HEK293 (cell line): ENCODE results near the gene CLGN.

Experiments
- CTCF ChIA-PET: fragments of 350-600 bp; formaldehyde crosslinking; extraction: SDS; loops from one replicate; lab custom pipeline; 2021; ENCODE audit warnings: antibody characterized with exemption; lab: Yijun Ruan, JAX
- POLR2A ChIA-PET: fragments of 300-600 bp; formaldehyde crosslinking; extraction: SDS; loops from one replicate; lab custom pipeline; 2020; ENCODE audit warnings: antibody characterized with exemption, inconsistent platforms; lab: Yijun Ruan, JAX
- H3K27ac ChIP-seq: fragments of 200-500 bp; sonication (Bioruptor generic); 2 replicates; pipeline ENCODE4 v1.5.1; 2014; ENCODE audit warnings: low read depth, low read length, control low read depth, inconsistent platforms; ENCODE audit errors: extremely low read depth
- H3K36me3 ChIP-seq, 2 experiments: fragments of 200-500 bp in 1 of 2; sonication (Bioruptor generic) in 1 of 2; 1 replicate in 1 of 2; 2 replicates in 1 of 2; pipeline ENCODE4 v1.5.1; 2014 to 2017; ENCODE audit warnings: inconsistent platforms in 2 of 2, low read length in 2 of 2; ENCODE audit not compliant: control insufficient read depth in 2 of 2, insufficient read depth in 1 of 2
- H3K4me1 ChIP-seq: fragments of 200-500 bp; sonication (Bioruptor generic); 2 replicates; pipeline ENCODE4 v1.5.1; 2014; ENCODE audit warnings: mild to moderate bottlenecking, low read length, inconsistent platforms; ENCODE audit not compliant: control insufficient read depth, insufficient read depth
- H3K4me3 ChIP-seq: 2 replicates; pipeline ENCODE4 v1.5.1; 2011; ENCODE audit warnings: low read depth, mild to moderate bottlenecking, control low read depth, low read length, moderate library complexity
- H3K9me3 ChIP-seq: fragments of 200-500 bp; sonication (Bioruptor generic); 2 replicates; pipeline ENCODE4 v1.5.1; 2014; ENCODE audit warnings: low read depth, low read length, inconsistent platforms; ENCODE audit not compliant: control insufficient read depth, insufficient read depth
- BCL11B ChIP-seq: fragments of 450-650 bp; formaldehyde crosslinking; IDR thresholded peaks from 2 replicates; pipeline ENCODE4 v1.5.1; 2016; ENCODE audit warnings: low read depth, missing biosample characterization, missing genetic modification characterization
- CTCF ChIP-seq: fragments of 450-650 bp; formaldehyde crosslinking; IDR thresholded peaks from 2 replicates; pipeline ENCODE4 v1.5.1; 2016; ENCODE audit warnings: missing biosample characterization, missing genetic modification characterization
- GLIS2 ChIP-seq: fragments of 450-650 bp; formaldehyde crosslinking; IDR thresholded peaks from 2 replicates; pipeline ENCODE4 v1.5.1; 2016; ENCODE audit warnings: missing biosample characterization, missing genetic modification characterization
- KLF10 ChIP-seq: fragments of 450-650 bp; IDR thresholded peaks from 2 replicates; pipeline ENCODE4 v1.5.1; 2018; ENCODE audit warnings: missing biosample characterization, mild to moderate bottlenecking, missing genetic modification characterization
- KLF16 ChIP-seq: fragments of 450-650 bp; formaldehyde crosslinking; IDR thresholded peaks from 2 replicates; pipeline ENCODE4 v1.5.1; 2017; ENCODE audit warnings: missing biosample characterization, missing genetic modification characterization
- OVOL3 ChIP-seq: fragments of 450-650 bp; formaldehyde crosslinking; IDR thresholded peaks from 2 replicates; pipeline ENCODE4 v1.5.1; 2016; ENCODE audit warnings: missing biosample characterization, missing genetic modification characterization
- SALL2 ChIP-seq: fragments of 450-650 bp; formaldehyde crosslinking; IDR thresholded peaks from 2 replicates; pipeline ENCODE4 v1.5.0; 2017; ENCODE audit warnings: missing biosample characterization, mild to moderate bottlenecking, missing genetic modification characterization, borderline replicate concordance
- SCRT2 ChIP-seq: fragments of 450-650 bp; formaldehyde crosslinking; IDR thresholded peaks from 2 replicates; pipeline ENCODE4 v1.5.1; 2016; ENCODE audit warnings: missing biosample characterization, missing genetic modification characterization
- SP2 ChIP-seq: fragments of 450-650 bp; formaldehyde crosslinking; IDR thresholded peaks from 2 replicates; pipeline ENCODE4 v1.5.1; 2016; ENCODE audit warnings: missing biosample characterization, missing genetic modification characterization
- TRIM28 ChIP-seq: IDR thresholded peaks from 2 replicates; pipeline ENCODE4 v1.6.1; 2011; ENCODE audit warnings: low read length, control low read depth, borderline replicate concordance
- ZBTB20 ChIP-seq: fragments of 450-650 bp; formaldehyde crosslinking; IDR thresholded peaks from 2 replicates; pipeline ENCODE4 v1.5.1; 2016; ENCODE audit warnings: missing biosample characterization, missing genetic modification characterization
- ZBTB21 ChIP-seq: fragments of 450-650 bp; formaldehyde crosslinking; IDR thresholded peaks from 2 replicates; pipeline ENCODE4 v1.5.1; 2017; ENCODE audit warnings: missing biosample characterization, missing genetic modification characterization
- ZBTB48 ChIP-seq: fragments of 450-650 bp; formaldehyde crosslinking; IDR thresholded peaks from 2 replicates; pipeline ENCODE4 v1.5.1; 2016; ENCODE audit warnings: missing biosample characterization, missing genetic modification characterization
- ZIC2 ChIP-seq: fragments of 450-650 bp; formaldehyde crosslinking; IDR thresholded peaks from 2 replicates; pipeline ENCODE4 v1.5.1; 2016; ENCODE audit warnings: missing biosample characterization, missing genetic modification characterization
- ZNF202 ChIP-seq: fragments of 450-650 bp; formaldehyde crosslinking; IDR thresholded peaks from 2 replicates; pipeline ENCODE4 v1.5.1; 2016; ENCODE audit warnings: missing biosample characterization, missing genetic modification characterization, borderline replicate concordance
- ZNF221 ChIP-seq: fragments of 450-650 bp; formaldehyde crosslinking; IDR thresholded peaks from 2 replicates; pipeline ENCODE4 v1.5.1; 2017; ENCODE audit warnings: missing biosample characterization, missing genetic modification characterization, borderline replicate concordance
- ZNF274 ChIP-seq, 2 experiments: fragments of 200-500 bp in 1 of 2; fragments of 450-650 bp in 1 of 2; sonication (Bioruptor generic) in 1 of 2; formaldehyde crosslinking in 1 of 2; IDR thresholded peaks; 2 replicates each; pipeline versions ENCODE4 v1.5.1 to v1.6.1; 2014 to 2016; ENCODE audit warnings: borderline replicate concordance in 1 of 2, inconsistent platforms in 1 of 2, low read length in 1 of 2, missing biosample characterization in 1 of 2, missing genetic modification characterization in 1 of 2
- ZNF280D ChIP-seq: fragments of 450-650 bp; formaldehyde crosslinking; IDR thresholded peaks from 2 replicates; pipeline ENCODE4 v1.5.1; 2016; ENCODE audit warnings: missing biosample characterization, missing genetic modification characterization
- ZNF404 ChIP-seq: fragments of 450-650 bp; formaldehyde crosslinking; IDR thresholded peaks from 2 replicates; pipeline ENCODE4 v1.5.1; 2017; ENCODE audit warnings: missing biosample characterization, missing genetic modification characterization
- ZNF488 ChIP-seq: fragments of 450-650 bp; formaldehyde crosslinking; IDR thresholded peaks from 2 replicates; pipeline ENCODE4 v1.5.1; 2016; ENCODE audit warnings: missing biosample characterization, missing genetic modification characterization
- ZNF621 ChIP-seq: fragments of 450-650 bp; formaldehyde crosslinking; IDR thresholded peaks from 2 replicates; pipeline ENCODE4 v1.5.1; 2017; ENCODE audit warnings: missing biosample characterization, missing genetic modification characterization
- ZNF623 ChIP-seq: fragments of 450-650 bp; formaldehyde crosslinking; IDR thresholded peaks from 2 replicates; pipeline ENCODE4 v1.5.1; 2016; ENCODE audit warnings: missing biosample characterization, missing genetic modification characterization
- ZNF777 ChIP-seq: fragments of 450-650 bp; formaldehyde crosslinking; IDR thresholded peaks from 2 replicates; pipeline ENCODE4 v1.5.1; 2017; ENCODE audit warnings: missing biosample characterization, missing genetic modification characterization, borderline replicate concordance
- ZNF837 ChIP-seq: fragments of 450-650 bp; formaldehyde crosslinking; IDR thresholded peaks from 2 replicates; pipeline ENCODE4 v1.5.1; 2016; ENCODE audit warnings: missing biosample characterization, missing genetic modification characterization
- ZSCAN30 ChIP-seq: fragments of 450-650 bp; IDR thresholded peaks from 2 replicates; pipeline ENCODE4 v1.5.1; 2018; ENCODE audit warnings: missing biosample characterization, mild to moderate bottlenecking, missing genetic modification characterization, moderate library complexity
- ZXDB ChIP-seq: fragments of 450-650 bp; formaldehyde crosslinking; IDR thresholded peaks from 2 replicates; pipeline ENCODE4 v1.5.1; 2016; ENCODE audit warnings: missing biosample characterization, missing genetic modification characterization

Gene CLGN

GRCh38 chr4:140351093-140352075 lies 76.1 kb downstream of the CLGN start:
- no peak overlapping the region for H3K27ac ChIP-seq
- no peak for TF ChIP-seq ZNF404 (tag by site-specific recombination)
- no peak for TF ChIP-seq ZBTB20 (tag by site-specific recombination)
- no peak for TF ChIP-seq SALL2
- no peak for TF ChIP-seq KLF16 (tag by site-specific recombination)
- no peak for TF ChIP-seq ZNF202
- TF ChIP-seq, all 188 proteins: peak for 0
- Histone ChIP-seq H3K4me1 (no peaks in the 10 kb centered on the region), H3K4me3 (no peak overlapping the region), H3K9me3 (no peaks in the 10 kb centered on the region), H3K36me3 (no peaks in the 10 kb centered on the region)
- CTCF ChIA-PET = interaction anchor here (1.5 kb wide), 1 partner anchor 9 kb away, joined by 8 read pairs; no protein-coding TSS in a partner anchor
- POLR2A ChIA-PET = no interaction called here

GRCh38 chr4:140349816-140350215 lies 77.6 kb downstream of the CLGN start:
- TF ChIP-seq GLIS2 (tag by site-specific recombination) (no peak), ZIC2 (tag by site-specific recombination) (peak; percentile 30; the same call in 1 of the 2 replicates)
- no peak overlapping the region for H3K4me3 ChIP-seq
- no peaks in the 10 kb centered on the region for H3K4me1 ChIP-seq
- H3K27ac ChIP-seq = no peak overlapping the region
- H3K36me3 ChIP-seq = no peaks in the 10 kb centered on the region
- CTCF ChIA-PET = interaction anchor here (0.5 to 2.4 kb wide), 6 partner anchors 10 to 1623 kb away, joined by 3 to 7 read pairs (median 4); no protein-coding TSS in a partner anchor
- POLR2A ChIA-PET = no interaction called here
- no peaks in the 10 kb centered on the region for H3K9me3 ChIP-seq

GRCh38 chr4:140346136-140346535 lies 81.3 kb downstream of the CLGN start:
- ChIA-PET POLR2A (no interaction called here), CTCF (interaction anchor here (0.7 to 1.3 kb wide), 2 partner anchors 17 to 326 kb away, joined by 3 to 5 read pairs; no protein-coding TSS in a partner anchor)
- no peaks in the 10 kb centered on the region for H3K9me3 ChIP-seq
- no peak overlapping the region for H3K27ac ChIP-seq
- no peaks in the 10 kb centered on the region for H3K4me1 ChIP-seq
- H3K36me3 ChIP-seq = no peaks in the 10 kb centered on the region
- H3K4me3 ChIP-seq = no peak overlapping the region
- TF ChIP-seq KLF10 (tag by site-specific recombination) (no peak), ZNF221 (tag by site-specific recombination) (no peak), BCL11B (tag by site-specific recombination) (no peak), ZNF837 (tag by site-specific recombination) (no peak), ZBTB48 (tag by site-specific recombination) (no peak), CTCF (tag by site-specific recombination) (no peak), ZBTB21 (tag by site-specific recombination) (no peak), ZNF488 (tag by site-specific recombination) (no peak), ZNF621 (tag by site-specific recombination) (no peak), SCRT2 (tag by site-specific recombination) (no peak), ZNF777 (tag by site-specific recombination) (no peak), ZNF280D (no peak), OVOL3 (tag by site-specific recombination) (no peak), TRIM28 (no peak), ZXDB (tag by site-specific recombination) (no peak), ZSCAN30 (tag by site-specific recombination) (no peak), SP2 (tag by site-specific recombination) (no peak), ZNF274 (IDR thresholded peaks at IDR 0.05; ENCODE audit: low read length) (no peak), ZNF274 (tag by site-specific recombination; IDR thresholded peaks at IDR 0.05; ENCODE audit: borderline replicate concordance) (no peak), ZNF623 (tag by site-specific recombination) (no peak)
